HL-60 (cell line): Measurements from ENCODE around the gene APLP2.

Experiments used
- TF ChIP-seq, protein P1 (sequence below): IDR thresholded peaks from one replicate; pipeline ENCODE4 v1.5.1; 2011; ENCODE audit warnings: low read length, control low read depth, inconsistent platforms; ENCODE audit not compliant: insufficient read depth
- TF ChIP-seq, protein P2 (sequence below): IDR thresholded peaks from 2 replicates; pipeline ENCODE4 v1.6.1; 2012; ENCODE audit warnings: low read depth; ENCODE audit not compliant: insufficient replicate concordance

DNA sequence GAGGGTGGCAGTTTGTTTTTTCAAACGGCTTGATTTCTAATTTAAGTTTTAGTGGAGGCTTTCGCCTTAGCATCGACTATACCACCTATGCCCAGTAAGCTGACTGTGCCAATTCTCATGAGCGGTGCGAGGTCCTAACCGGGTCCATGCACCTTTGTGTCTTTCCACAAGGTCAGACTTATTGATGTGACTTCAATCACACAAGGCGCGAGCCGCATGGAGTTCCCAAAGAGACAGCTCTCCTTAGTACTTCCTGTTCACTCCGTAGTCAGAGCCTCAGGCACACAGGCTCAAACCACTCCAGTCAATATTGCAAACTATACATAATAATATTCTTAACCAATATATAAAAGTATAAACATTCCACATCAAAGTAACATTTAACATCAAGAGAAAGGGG lies 108.1 kb downstream of the APLP2 start:
- TF ChIP-seq, protein P1, sequence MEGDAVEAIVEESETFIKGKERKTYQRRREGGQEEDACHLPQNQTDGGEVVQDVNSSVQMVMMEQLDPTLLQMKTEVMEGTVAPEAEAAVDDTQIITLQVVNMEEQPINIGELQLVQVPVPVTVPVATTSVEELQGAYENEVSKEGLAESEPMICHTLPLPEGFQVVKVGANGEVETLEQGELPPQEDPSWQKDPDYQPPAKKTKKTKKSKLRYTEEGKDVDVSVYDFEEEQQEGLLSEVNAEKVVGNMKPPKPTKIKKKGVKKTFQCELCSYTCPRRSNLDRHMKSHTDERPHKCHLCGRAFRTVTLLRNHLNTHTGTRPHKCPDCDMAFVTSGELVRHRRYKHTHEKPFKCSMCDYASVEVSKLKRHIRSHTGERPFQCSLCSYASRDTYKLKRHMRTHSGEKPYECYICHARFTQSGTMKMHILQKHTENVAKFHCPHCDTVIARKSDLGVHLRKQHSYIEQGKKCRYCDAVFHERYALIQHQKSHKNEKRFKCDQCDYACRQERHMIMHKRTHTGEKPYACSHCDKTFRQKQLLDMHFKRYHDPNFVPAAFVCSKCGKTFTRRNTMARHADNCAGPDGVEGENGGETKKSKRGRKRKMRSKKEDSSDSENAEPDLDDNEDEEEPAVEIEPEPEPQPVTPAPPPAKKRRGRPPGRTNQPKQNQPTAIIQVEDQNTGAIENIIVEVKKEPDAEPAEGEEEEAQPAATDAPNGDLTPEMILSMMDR = no peak
- TF ChIP-seq, protein P2, sequence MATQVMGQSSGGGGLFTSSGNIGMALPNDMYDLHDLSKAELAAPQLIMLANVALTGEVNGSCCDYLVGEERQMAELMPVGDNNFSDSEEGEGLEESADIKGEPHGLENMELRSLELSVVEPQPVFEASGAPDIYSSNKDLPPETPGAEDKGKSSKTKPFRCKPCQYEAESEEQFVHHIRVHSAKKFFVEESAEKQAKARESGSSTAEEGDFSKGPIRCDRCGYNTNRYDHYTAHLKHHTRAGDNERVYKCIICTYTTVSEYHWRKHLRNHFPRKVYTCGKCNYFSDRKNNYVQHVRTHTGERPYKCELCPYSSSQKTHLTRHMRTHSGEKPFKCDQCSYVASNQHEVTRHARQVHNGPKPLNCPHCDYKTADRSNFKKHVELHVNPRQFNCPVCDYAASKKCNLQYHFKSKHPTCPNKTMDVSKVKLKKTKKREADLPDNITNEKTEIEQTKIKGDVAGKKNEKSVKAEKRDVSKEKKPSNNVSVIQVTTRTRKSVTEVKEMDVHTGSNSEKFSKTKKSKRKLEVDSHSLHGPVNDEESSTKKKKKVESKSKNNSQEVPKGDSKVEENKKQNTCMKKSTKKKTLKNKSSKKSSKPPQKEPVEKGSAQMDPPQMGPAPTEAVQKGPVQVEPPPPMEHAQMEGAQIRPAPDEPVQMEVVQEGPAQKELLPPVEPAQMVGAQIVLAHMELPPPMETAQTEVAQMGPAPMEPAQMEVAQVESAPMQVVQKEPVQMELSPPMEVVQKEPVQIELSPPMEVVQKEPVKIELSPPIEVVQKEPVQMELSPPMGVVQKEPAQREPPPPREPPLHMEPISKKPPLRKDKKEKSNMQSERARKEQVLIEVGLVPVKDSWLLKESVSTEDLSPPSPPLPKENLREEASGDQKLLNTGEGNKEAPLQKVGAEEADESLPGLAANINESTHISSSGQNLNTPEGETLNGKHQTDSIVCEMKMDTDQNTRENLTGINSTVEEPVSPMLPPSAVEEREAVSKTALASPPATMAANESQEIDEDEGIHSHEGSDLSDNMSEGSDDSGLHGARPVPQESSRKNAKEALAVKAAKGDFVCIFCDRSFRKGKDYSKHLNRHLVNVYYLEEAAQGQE = no peak
